ENCODE measurements around the gene TEC. TPM values are rescaled to one million over a fixed set of nuclear protein-coding genes. Genes with fewer than 3 reads are reported as not detected.

TEC gene
- total and polyA plus RNA-seq, 9 of the 15 experiments (the other 6 are each of a cell fraction or from before 2014, with no cell fraction given), result 5.3 to 14.7 (median 8.8) TPM

DNA sequence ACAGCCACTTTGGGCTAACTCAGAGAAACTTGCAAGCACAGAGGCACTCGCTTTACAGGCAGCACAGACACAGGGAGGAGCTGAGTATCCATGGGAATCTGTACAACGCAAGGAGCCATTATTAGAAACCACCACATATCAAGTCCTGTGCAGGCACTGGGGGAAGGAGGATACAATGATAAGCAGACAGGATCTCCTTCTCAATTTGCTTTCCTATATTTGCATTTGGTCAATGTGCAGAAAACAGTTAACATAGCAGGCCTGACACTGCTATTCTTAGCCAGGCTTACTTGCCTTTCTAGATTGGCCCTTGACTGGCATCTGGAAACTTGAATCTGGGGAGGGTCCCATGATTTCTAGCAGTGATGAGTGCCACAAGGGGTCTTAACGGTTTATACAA, 65.8 kb downstream of the TEC start (continued):
- TF ChIP-seq FOXM1 (IDR thresholded peaks at IDR 0.05; ENCODE audit: low read depth), result peak; percentile 97
- no peak for TF ChIP-seq FOXM1 (CRISPR knock-in tag; IDR thresholded peaks at IDR 0.05; ENCODE audit: low read depth)
- TF ChIP-seq COPS2 (conservative IDR thresholded peaks at IDR 0.05), result no peak
- TF ChIP-seq NR2F6 (CRISPR knock-in tag; IDR thresholded peaks at IDR 0.05), result no peak
- TF ChIP-seq RBM39 (optimal IDR thresholded peaks at IDR 0.05; ENCODE audit: low read depth, low read length), result no peak
- peak; percentile 99 for TF ChIP-seq GATA2 (CRISPR knock-in tag; IDR thresholded peaks at IDR 0.05)
- TF ChIP-seq ARID4B (CRISPR knock-in tag; IDR thresholded peaks at IDR 0.05), result no peak
- no peak for TF ChIP-seq ZFP1 (CRISPR knock-in tag; IDR thresholded peaks at IDR 0.05)
- no peak for TF ChIP-seq EWSR1 (IDR thresholded peaks at IDR 0.05; ENCODE audit: borderline replicate concordance, low read depth, partially characterized antibody)
- no peak for TF ChIP-seq SNIP1 (IDR thresholded peaks at IDR 0.05; ENCODE audit: low read depth)
- no peak for TF ChIP-seq ZNF778 (CRISPR knock-in tag; IDR thresholded peaks at IDR 0.05)
- TF ChIP-seq, protein P1, sequence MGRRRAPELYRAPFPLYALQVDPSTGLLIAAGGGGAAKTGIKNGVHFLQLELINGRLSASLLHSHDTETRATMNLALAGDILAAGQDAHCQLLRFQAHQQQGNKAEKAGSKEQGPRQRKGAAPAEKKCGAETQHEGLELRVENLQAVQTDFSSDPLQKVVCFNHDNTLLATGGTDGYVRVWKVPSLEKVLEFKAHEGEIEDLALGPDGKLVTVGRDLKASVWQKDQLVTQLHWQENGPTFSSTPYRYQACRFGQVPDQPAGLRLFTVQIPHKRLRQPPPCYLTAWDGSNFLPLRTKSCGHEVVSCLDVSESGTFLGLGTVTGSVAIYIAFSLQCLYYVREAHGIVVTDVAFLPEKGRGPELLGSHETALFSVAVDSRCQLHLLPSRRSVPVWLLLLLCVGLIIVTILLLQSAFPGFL (CRISPR knock-in tag; IDR thresholded peaks at IDR 0.05), result no peak
- no peak for TF ChIP-seq HNRNPLL (IDR thresholded peaks at IDR 0.05; ENCODE audit: low read depth, low read length, poor library complexity, severe bottlenecking)
- TF ChIP-seq PHTF2 (CRISPR knock-in tag; IDR thresholded peaks at IDR 0.05), result no peak
- no peak for TF ChIP-seq ZC3H4 (CRISPR knock-in tag; IDR thresholded peaks at IDR 0.05; ENCODE audit: borderline replicate concordance)
- TF ChIP-seq ZNF695 (CRISPR knock-in tag; IDR thresholded peaks at IDR 0.05), result no peak
- TF ChIP-seq TOE1 (IDR thresholded peaks at IDR 0.05; ENCODE audit: borderline replicate concordance), result 0 out of 2 replicates have a peak, but pooled peaks have one; percentile 24
- no peak for TF ChIP-seq TOE1 (CRISPR knock-in tag; IDR thresholded peaks at IDR 0.05; ENCODE audit: borderline replicate concordance, low read depth)
- no peak for TF ChIP-seq ZNF347 (CRISPR knock-in tag; IDR thresholded peaks at IDR 0.05; ENCODE audit: low read depth)
- no peak; the same call in 1 of the 2 replicates for TF ChIP-seq BMI1 (IDR thresholded peaks at IDR 0.05; ENCODE audit: low read length)
- TF ChIP-seq, protein P2, sequence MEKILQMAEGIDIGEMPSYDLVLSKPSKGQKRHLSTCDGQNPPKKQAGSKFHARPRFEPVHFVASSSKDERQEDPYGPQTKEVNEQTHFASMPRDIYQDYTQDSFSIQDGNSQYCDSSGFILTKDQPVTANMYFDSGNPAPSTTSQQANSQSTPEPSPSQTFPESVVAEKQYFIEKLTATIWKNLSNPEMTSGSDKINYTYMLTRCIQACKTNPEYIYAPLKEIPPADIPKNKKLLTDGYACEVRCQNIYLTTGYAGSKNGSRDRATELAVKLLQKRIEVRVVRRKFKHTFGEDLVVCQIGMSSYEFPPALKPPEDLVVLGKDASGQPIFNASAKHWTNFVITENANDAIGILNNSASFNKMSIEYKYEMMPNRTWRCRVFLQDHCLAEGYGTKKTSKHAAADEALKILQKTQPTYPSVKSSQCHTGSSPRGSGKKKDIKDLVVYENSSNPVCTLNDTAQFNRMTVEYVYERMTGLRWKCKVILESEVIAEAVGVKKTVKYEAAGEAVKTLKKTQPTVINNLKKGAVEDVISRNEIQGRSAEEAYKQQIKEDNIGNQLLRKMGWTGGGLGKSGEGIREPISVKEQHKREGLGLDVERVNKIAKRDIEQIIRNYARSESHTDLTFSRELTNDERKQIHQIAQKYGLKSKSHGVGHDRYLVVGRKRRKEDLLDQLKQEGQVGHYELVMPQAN (IDR thresholded peaks at IDR 0.05; ENCODE audit: borderline replicate concordance), result no peak
- no peak for TF ChIP-seq SNRNP70 (optimal IDR thresholded peaks at IDR 0.05; ENCODE audit: low read depth, low read length)
- TF ChIP-seq, protein P3, sequence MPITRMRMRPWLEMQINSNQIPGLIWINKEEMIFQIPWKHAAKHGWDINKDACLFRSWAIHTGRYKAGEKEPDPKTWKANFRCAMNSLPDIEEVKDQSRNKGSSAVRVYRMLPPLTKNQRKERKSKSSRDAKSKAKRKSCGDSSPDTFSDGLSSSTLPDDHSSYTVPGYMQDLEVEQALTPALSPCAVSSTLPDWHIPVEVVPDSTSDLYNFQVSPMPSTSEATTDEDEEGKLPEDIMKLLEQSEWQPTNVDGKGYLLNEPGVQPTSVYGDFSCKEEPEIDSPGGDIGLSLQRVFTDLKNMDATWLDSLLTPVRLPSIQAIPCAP (CRISPR knock-in tag; IDR thresholded peaks at IDR 0.05; ENCODE audit: borderline replicate concordance), result no peak

Measured in K562 (cell line).